ENCODE results near the gene ZNF234. TPM values are rescaled to one million over a fixed set of nuclear protein-coding genes. Genes with fewer than 3 reads are reported as not detected.
A peak's percentile ranks its signal among the peaks of the same experiment; 100 is the strongest.

ZNF234 gene
- total RNA-seq, 1 experiment from 2014 or later = 7.5 TPM

- DNase-seq (ENCODE audit: low spot score) (peak; percentile 81), ATAC-seq (peak; percentile 100)
- ChIA-PET POLR2A (interaction anchor here (0.6 to 1.3 kb wide), 4 partner anchors 26 to 97 kb away, joined by 3 to 8 read pairs (median 6); partner anchors contain the start of gene ZNF225), CTCF (interaction anchor here (0.6 to 1.2 kb wide), 5 partner anchors 24 to 335 kb away, joined by 3 to 6 read pairs (median 4); partner anchors contain the start of genes ZNF180 and ZNF227)
- peaks cover 7% of the 10 kb centered on the region for H3K4me1 Mint-ChIP-seq
- H3K4me3 Mint-ChIP-seq = peak within 1 kb of the TSS; percentile 99
- peaks cover 10% of the 10 kb centered on the region; the same call in 1 of the 2 replicates for H3K27me3 Mint-ChIP-seq (ENCODE audit: low read depth)
- H3K36me3 Mint-ChIP-seq = peaks cover 31% of the 10 kb centered on the region
- peaks cover 9% of the 10 kb centered on the region for H3K9me3 Mint-ChIP-seq
- H3K27ac Mint-ChIP-seq = peak within 1 kb of the TSS; percentile 98
- no peak for TF ChIP-seq ZNF219 (CRISPR knock-in tag; IDR thresholded peaks at IDR 0.05; ENCODE audit: borderline replicate concordance)
- no peak for TF ChIP-seq STAT6 (CRISPR knock-in tag; conservative IDR thresholded peaks at IDR 0.05; ENCODE audit: low read depth)
- TF ChIP-seq, protein P1, sequence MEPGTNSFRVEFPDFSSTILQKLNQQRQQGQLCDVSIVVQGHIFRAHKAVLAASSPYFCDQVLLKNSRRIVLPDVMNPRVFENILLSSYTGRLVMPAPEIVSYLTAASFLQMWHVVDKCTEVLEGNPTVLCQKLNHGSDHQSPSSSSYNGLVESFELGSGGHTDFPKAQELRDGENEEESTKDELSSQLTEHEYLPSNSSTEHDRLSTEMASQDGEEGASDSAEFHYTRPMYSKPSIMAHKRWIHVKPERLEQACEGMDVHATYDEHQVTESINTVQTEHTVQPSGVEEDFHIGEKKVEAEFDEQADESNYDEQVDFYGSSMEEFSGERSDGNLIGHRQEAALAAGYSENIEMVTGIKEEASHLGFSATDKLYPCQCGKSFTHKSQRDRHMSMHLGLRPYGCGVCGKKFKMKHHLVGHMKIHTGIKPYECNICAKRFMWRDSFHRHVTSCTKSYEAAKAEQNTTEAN (CRISPR knock-in tag; IDR thresholded peaks at IDR 0.05) = no peak
- no peak for TF ChIP-seq SMAD4 (CRISPR knock-in tag; IDR thresholded peaks at IDR 0.05)
- TF ChIP-seq JAZF1 (CRISPR knock-in tag; IDR thresholded peaks at IDR 0.05) = no peak
- TF ChIP-seq, protein P2, sequence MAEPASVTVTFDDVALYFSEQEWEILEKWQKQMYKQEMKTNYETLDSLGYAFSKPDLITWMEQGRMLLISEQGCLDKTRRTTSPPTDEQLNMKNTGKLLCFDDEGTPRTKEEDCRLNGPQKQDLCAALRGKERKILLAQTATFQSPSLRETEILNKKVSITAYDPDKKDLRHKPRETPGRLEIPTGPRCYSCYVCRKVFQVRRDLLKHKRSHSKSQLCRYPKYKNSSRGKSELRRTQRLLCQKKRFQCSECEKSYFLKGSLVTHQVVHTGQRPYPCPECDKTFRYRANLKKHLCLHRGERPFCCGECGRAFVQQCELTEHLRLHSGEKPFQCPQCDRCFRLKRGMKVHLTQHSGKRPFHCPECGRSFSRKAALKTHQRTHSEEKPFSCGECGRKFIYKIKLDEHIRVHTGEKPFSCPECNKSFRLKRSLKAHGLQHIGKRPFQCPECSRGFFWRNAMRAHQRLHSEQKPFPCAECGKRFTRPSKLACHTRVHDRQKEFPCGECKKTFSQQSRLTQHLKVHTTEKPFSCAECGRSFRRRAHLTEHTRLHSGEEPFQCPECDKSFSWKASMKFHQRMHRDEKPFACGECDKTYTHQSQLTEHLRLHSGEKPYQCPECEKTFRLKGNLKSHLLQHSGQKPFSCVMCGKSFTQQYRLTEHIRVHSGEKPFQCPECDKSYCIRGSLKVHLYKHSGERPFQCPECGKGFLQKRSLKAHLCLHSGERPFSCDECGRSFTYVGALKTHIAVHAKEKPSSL (CRISPR knock-in tag; conservative IDR thresholded peaks at IDR 0.05) = no peak
- TF ChIP-seq, protein P3, sequence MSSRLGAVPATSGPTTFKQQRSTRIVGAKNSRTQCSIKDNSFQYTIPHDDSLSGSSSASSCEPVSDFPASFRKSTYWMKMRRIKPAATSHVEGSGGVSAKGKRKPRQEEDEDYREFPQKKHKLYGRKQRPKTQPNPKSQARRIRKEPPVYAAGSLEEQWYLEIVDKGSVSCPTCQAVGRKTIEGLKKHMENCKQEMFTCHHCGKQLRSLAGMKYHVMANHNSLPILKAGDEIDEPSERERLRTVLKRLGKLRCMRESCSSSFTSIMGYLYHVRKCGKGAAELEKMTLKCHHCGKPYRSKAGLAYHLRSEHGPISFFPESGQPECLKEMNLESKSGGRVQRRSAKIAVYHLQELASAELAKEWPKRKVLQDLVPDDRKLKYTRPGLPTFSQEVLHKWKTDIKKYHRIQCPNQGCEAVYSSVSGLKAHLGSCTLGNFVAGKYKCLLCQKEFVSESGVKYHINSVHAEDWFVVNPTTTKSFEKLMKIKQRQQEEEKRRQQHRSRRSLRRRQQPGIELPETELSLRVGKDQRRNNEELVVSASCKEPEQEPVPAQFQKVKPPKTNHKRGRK (CRISPR knock-in tag; IDR thresholded peaks at IDR 0.05; ENCODE audit: borderline replicate concordance) = no peak
- TF ChIP-seq CREM (CRISPR knock-in tag; IDR thresholded peaks at IDR 0.05) = peak; percentile 33; the same call in 1 of the 2 replicates
- no peak for TF ChIP-seq IRF2 (CRISPR knock-in tag; IDR thresholded peaks at IDR 0.05; ENCODE audit: borderline replicate concordance, low read depth)
- TF ChIP-seq ZNF396 (CRISPR knock-in tag; IDR thresholded peaks at IDR 0.05; ENCODE audit: borderline replicate concordance) = no peak
- TF ChIP-seq, protein P4, sequence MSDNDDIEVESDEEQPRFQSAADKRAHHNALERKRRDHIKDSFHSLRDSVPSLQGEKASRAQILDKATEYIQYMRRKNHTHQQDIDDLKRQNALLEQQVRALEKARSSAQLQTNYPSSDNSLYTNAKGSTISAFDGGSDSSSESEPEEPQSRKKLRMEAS (CRISPR knock-in tag; IDR thresholded peaks at IDR 0.05) = 0 out of 2 replicates have a peak, but pooled peaks have one; percentile 25
- TF ChIP-seq TEAD1 (CRISPR knock-in tag; IDR thresholded peaks at IDR 0.05) = peak; percentile 85; the same call in 1 of the 2 replicates
- TF ChIP-seq GRHL2 (CRISPR knock-in tag; IDR thresholded peaks at IDR 0.05; ENCODE audit: insufficient replicate concordance, severe bottlenecking) = no peak
- peak; percentile 62 for TF ChIP-seq SP1 (CRISPR knock-in tag; conservative IDR thresholded peaks at IDR 0.05)
- no peak for TF ChIP-seq USF2 (CRISPR knock-in tag; IDR thresholded peaks at IDR 0.05)
- no peak for TF ChIP-seq NR3C1 (CRISPR knock-in tag; conservative IDR thresholded peaks at IDR 0.05; ENCODE audit: low read depth)
- TF ChIP-seq OVOL2 (CRISPR knock-in tag; IDR thresholded peaks at IDR 0.05; ENCODE audit: borderline replicate concordance) = no peak
- TF ChIP-seq CTCF (IDR thresholded peaks at IDR 0.05) = no peak
- peak; percentile 43; the same call in 1 of the 2 replicates for TF ChIP-seq GABPB1 (CRISPR knock-in tag; IDR thresholded peaks at IDR 0.05)
- no peak for TF ChIP-seq ARID4B (CRISPR knock-in tag; IDR thresholded peaks at IDR 0.05; ENCODE audit: borderline replicate concordance)
These were observed 23.5 kb downstream of the ZNF234 start, which contains the start of gene ZNF226 for GRCh38 chr19:44164673-44165512. TSS of gene ZNF226 (plus strand) at chr19:44165100. CDS start at chr19:44170081, 4,981 bp downstream.

All from WTC11 (cell line).